ENCODE results near the gene TOB2. TPM values are rescaled to one million over a fixed set of nuclear protein-coding genes. Genes with fewer than 3 reads are reported as not detected.
"Not testable (repeated sequence)": the region's sequence is repeated elsewhere in the genome, so short reads cannot be mapped to it uniquely, and the experiment has no call there.

The TOB2 gene
- total and polyA plus RNA-seq, 2 experiments from 2014 or later: 29.6 to 35.7 TPM

DNA sequence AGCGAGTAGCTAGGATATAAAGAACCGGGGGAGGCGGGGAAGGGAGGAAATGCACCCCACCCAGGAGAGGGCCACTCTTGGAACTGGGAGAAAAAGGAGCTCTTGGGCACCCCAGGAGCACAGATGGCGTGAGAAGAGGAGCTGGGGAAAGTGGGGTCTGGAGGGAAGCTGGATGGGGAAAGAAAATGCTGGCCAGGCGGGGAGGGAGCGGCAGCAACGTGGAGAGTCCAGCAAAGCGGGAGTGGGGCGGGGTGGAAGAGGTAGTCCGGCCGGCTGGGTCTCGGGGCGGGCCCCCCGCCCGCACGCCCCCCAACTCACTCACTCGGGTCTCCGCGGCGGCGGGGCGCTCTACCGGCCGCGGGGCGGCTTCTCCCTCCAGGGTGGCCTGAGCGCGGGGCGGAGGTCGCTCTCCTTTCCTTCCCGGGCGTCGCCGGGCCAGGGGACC, 522 bp downstream of the TOB2 start:
- in situ Hi-C loops (cut with MboI): no loop called here
- H3K27me3 ChIP-seq (replicated peaks; ENCODE audit: insufficient read depth): no peaks in the 10 kb centered on the region
- peak overlapping the region; percentile 77 for H2AFZ ChIP-seq
- H3F3A ChIP-seq (ENCODE audit: insufficient read depth): peaks cover 47% of the 10 kb centered on the region
- H3K4me1 ChIP-seq (ENCODE audit: insufficient read depth): peaks cover 20% of the 10 kb centered on the region
- H3K4me2 ChIP-seq (ENCODE audit: unreplicated experiment): peak overlapping the region; percentile 98
- DNase-seq: peak; percentile 54
- peak overlapping the region; percentile 98 for H3K9ac ChIP-seq
- peaks cover 55% of the 10 kb centered on the region for H3K79me2 ChIP-seq (ENCODE audit: insufficient read depth)
- WGBS, 2 experiments (ENCODE audit: low coverage in 1 of 2, low lambda C conversion rate in 2 of 2, missing lambda C conversion rate in 2 of 2): 1 to 2% methylated on average over 21 to 33 of the region's 34 CpGs
- H3K9me2 ChIP-seq (ENCODE audit: insufficient read depth): no peaks in the 10 kb centered on the region
- peak overlapping the region; percentile 86 for H3K4me3 ChIP-seq
- H3K27ac ChIP-seq: peak overlapping the region; percentile 93
- H3K9me3 ChIP-seq (ENCODE audit: low read depth): no peaks in the 10 kb centered on the region
- peaks cover 11% of the 10 kb centered on the region; the same call in 1 of the 2 replicates for H3K36me3 ChIP-seq (ENCODE audit: low read depth)
- peaks cover 17% of the 10 kb centered on the region; the same call in 1 of the 2 replicates for H4K20me1 ChIP-seq (ENCODE audit: insufficient read depth)
- TF ChIP-seq EZH2 (IDR thresholded peaks at IDR 0.05; ENCODE audit: insufficient read depth, poor library complexity, severe bottlenecking) (no peak), EZH2phosphoT487 (IDR thresholded peaks at IDR 0.05; ENCODE audit: insufficient read depth, low read depth) (no peak)

DNA sequence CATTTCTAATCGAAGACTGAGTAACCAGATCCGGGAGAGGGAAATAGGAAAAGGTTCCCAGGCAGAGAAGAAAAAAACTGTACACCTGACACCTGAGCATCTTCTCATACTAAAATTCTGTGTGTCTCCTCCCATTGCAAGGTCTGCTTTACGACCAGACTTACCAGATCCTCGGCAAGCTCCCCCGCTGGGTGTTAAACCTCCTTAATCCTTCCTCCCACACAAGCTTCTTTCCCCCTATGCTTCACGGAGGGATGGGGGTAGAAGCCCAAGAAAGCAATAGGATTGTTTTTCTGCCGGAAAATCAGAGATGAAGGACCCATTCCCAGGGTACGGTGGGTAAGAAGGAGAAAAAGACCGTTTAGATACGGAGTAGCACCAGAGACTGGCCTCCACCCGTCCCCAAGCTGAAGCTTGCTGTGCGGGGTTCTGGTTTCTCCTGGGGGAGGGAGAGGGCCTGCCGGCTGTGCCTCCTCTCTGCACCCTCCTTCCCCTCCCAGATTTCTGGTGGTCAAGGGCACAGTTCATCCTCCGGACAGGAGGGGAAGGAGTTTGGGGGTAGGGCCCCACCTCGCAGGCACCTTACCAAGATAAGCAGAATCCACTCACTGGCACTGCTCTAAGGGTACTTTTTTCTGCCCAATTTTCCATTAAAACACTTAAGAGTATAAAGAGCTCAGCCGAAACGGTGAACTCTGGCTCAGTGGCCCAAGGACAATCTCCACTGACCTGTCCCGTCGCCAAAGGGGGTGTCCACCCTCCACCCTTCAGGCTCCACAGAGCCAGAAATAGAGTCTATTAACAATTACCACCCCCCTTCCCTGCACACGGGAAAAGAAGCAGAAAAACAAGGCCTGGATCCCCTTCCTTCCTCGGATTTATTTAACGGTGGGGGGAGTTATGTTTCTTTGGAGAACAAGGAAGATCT, 1.2 kb downstream of the TOB2 start:
- Histone ChIP-seq H3K4me3 (peak overlapping the region; percentile 86), H3K9ac (peak overlapping the region; percentile 98), H3K79me2 (ENCODE audit: insufficient read depth) (peaks cover 62% of the 10 kb centered on the region), H3K4me1 (ENCODE audit: insufficient read depth) (peaks cover 20% of the 10 kb centered on the region), H3K4me2 (ENCODE audit: unreplicated experiment) (peak overlapping the region; percentile 98), H4K20me1 (ENCODE audit: insufficient read depth) (peaks cover 19% of the 10 kb centered on the region), H3K9me2 (ENCODE audit: insufficient read depth) (no peaks in the 10 kb centered on the region), H3K27ac (peak overlapping the region; percentile 93), H3K9me3 (ENCODE audit: low read depth) (no peaks in the 10 kb centered on the region), H3K36me3 (ENCODE audit: low read depth) (peaks cover 11% of the 10 kb centered on the region; the same call in 1 of the 2 replicates), H3K27me3 (replicated peaks; ENCODE audit: insufficient read depth) (no peaks in the 10 kb centered on the region), H2AFZ (peak overlapping the region; percentile 79), H3F3A (ENCODE audit: insufficient read depth) (peaks cover 53% of the 10 kb centered on the region)
- WGBS, 2 experiments (ENCODE audit: low coverage in 1 of 2, low lambda C conversion rate in 2 of 2, missing lambda C conversion rate in 2 of 2): 0 to 2% methylated on average over 22 of the region's 22 CpGs
- peak; percentile 57 for DNase-seq
- in situ Hi-C loops (cut with MboI): no loop called here
- no peak for TF ChIP-seq EZH2phosphoT487 (IDR thresholded peaks at IDR 0.05; ENCODE audit: insufficient read depth, low read depth)
- TF ChIP-seq EZH2 (IDR thresholded peaks at IDR 0.05; ENCODE audit: insufficient read depth, poor library complexity, severe bottlenecking): no peak

DNA sequence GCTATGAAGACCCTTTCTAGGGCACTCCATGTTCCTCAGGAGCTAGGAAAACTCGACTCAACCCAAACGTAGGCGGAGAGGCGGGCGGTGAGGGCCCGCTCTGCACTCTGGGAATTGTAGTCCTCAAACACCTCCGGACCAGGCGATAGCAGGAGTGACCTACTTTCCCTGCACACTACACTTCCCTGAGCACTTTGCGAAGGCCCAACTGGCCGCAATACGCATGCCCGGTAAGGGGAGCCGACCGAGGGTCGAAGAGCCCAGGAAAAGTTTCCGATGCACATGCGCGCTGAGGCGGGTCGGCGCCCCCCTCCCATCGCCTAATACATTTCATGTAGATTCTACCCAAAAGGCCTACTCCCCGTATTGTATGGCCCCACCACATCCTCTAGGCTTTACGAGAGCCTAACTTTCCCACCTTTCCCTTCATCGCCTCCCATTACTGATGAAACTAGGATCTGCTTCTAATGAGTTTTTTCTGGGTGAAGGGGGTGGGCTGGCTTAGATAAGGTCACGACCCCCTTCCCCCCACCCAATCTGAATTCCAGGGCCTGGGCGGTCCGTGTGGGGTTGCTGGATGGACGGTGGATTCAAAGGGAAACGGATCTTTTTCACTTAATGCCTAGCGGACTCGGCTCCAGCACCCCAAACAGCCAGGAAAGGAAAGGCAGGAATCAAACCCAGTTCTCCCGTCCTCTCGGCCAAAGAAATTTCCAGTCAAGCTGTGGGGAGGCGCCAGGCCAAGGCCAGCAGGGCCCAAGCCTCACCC, 2.1 kb downstream of the TOB2 start:
- WGBS, 2 experiments (ENCODE audit: low coverage in 1 of 2, low lambda C conversion rate in 2 of 2, missing lambda C conversion rate in 2 of 2): 1% methylated on average over 35 of the region's 35 CpGs
- Histone ChIP-seq H3K27me3 (replicated peaks; ENCODE audit: insufficient read depth) (no peaks in the 10 kb centered on the region), H3K4me1 (ENCODE audit: insufficient read depth) (peaks cover 20% of the 10 kb centered on the region), H3K79me2 (ENCODE audit: insufficient read depth) (peaks cover 71% of the 10 kb centered on the region), H3F3A (ENCODE audit: insufficient read depth) (peaks cover 53% of the 10 kb centered on the region), H3K4me2 (ENCODE audit: unreplicated experiment) (peak overlapping the region; percentile 98), H3K4me3 (peak overlapping the region; percentile 86), H2AFZ (peak overlapping the region; percentile 79), H3K36me3 (ENCODE audit: low read depth) (peaks cover 11% of the 10 kb centered on the region; the same call in 1 of the 2 replicates), H3K27ac (peak overlapping the region; percentile 93), H4K20me1 (ENCODE audit: insufficient read depth) (peaks cover 21% of the 10 kb centered on the region), H3K9me2 (ENCODE audit: insufficient read depth) (no peaks in the 10 kb centered on the region), H3K9me3 (ENCODE audit: low read depth) (no peaks in the 10 kb centered on the region), H3K9ac (peak overlapping the region; percentile 98)
- peak; percentile 96 for DNase-seq
- in situ Hi-C loops (cut with MboI): no loop called here
- TF ChIP-seq EZH2phosphoT487 (IDR thresholded peaks at IDR 0.05; ENCODE audit: insufficient read depth, low read depth) (no peak), EZH2 (IDR thresholded peaks at IDR 0.05; ENCODE audit: insufficient read depth, poor library complexity, severe bottlenecking) (no peak)

DNA sequence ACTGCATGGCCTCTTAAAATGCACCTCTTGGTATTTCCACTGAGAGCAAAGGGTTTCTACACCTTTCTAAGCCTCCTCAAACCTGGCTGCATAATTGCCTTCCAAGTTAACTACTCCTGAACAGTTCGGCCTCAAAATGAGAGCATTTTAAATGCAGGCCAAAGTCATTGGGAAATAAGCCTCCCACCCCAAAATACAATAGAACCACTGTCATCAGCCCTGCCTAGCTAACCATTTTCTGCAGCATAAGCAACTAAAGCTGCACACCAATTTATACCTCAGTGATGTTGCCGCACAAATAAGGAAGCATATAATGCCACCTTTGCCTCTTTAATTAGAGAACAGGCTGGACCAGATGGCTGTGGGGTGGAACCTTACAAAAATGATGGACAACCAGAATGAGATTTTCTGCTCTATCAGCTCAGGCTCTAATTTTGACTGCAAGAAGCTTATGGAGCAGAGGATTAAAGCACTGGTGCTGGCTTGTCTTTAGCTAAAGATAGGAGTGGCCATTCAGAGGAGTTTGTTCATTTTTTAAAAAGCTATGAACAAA, 4.3 kb downstream of the TOB2 start:
- no peak overlapping the region for H3K4me3 ChIP-seq
- H3K27ac ChIP-seq: no peak overlapping the region
- peak overlapping the region; percentile 4 for H3K4me2 ChIP-seq (ENCODE audit: unreplicated experiment)
- H3K79me2 ChIP-seq (ENCODE audit: insufficient read depth): peaks cover 93% of the 10 kb centered on the region
- peaks cover 21% of the 10 kb centered on the region for H4K20me1 ChIP-seq (ENCODE audit: insufficient read depth)
- H2AFZ ChIP-seq: no peak overlapping the region
- 60 to 68% methylated on average over 2 of the region's 2 CpGs for WGBS, 2 experiments (ENCODE audit: low coverage in 1 of 2, low lambda C conversion rate in 2 of 2, missing lambda C conversion rate in 2 of 2)
- H3K27me3 ChIP-seq (replicated peaks; ENCODE audit: insufficient read depth): no peaks in the 10 kb centered on the region
- peaks cover 48% of the 10 kb centered on the region for H3F3A ChIP-seq (ENCODE audit: insufficient read depth)
- H3K4me1 ChIP-seq (ENCODE audit: insufficient read depth): peaks cover 16% of the 10 kb centered on the region
- in situ Hi-C loops (cut with MboI): no loop called here
- DNase-seq: peak; percentile 26
- 0 out of 2 replicates have a peak overlapping the region, but pooled peaks have one; percentile 3 for H3K9ac ChIP-seq
- no peak for TF ChIP-seq EZH2 (IDR thresholded peaks at IDR 0.05; ENCODE audit: insufficient read depth, poor library complexity, severe bottlenecking)
- TF ChIP-seq EZH2phosphoT487 (IDR thresholded peaks at IDR 0.05; ENCODE audit: insufficient read depth, low read depth): no peak
- no peaks in the 10 kb centered on the region for H3K9me3 ChIP-seq (ENCODE audit: low read depth)
- H3K36me3 ChIP-seq (ENCODE audit: low read depth): peaks cover 11% of the 10 kb centered on the region; the same call in 1 of the 2 replicates
- no peaks in the 10 kb centered on the region for H3K9me2 ChIP-seq (ENCODE audit: insufficient read depth)

DNA sequence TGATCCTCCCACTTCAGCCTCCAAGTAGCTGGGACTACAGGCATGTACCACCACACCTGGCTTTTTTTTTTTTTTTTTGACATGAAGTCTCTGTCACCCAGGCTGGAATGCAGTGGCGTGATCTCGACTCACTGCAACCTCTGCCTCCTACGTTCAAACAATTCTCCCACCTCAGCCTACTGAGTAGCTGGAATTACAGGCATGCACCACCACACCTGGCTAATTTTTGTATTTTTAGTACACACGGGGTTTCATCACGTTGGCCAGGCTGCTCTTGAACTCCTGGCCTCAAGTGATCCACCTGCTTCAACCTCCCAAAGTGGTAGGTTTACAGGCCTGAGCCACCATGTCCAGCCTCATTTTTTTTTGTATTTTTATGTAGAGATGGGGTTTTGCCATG, 6.1 kb downstream of the TOB2 start:
- in situ Hi-C loops (cut with MboI): not testable (repeated sequence)

More for the DNA sequence above, 6.1 kb downstream of the TOB2 start:
- not testable (repeated sequence) for H3K27ac ChIP-seq; H3K4me2 ChIP-seq (ENCODE audit: unreplicated experiment); H3K9me2 ChIP-seq (ENCODE audit: insufficient read depth); H2AFZ ChIP-seq; H3K9me3 ChIP-seq (ENCODE audit: low read depth); H3K27me3 ChIP-seq (replicated peaks; ENCODE audit: insufficient read depth); H3K9ac ChIP-seq; DNase-seq; H3K4me3 ChIP-seq
- peaks cover 16% of the 10 kb centered on the region for H3K4me1 ChIP-seq (ENCODE audit: insufficient read depth)
- peaks cover 21% of the 10 kb centered on the region for H4K20me1 ChIP-seq (ENCODE audit: insufficient read depth)
- peaks cover 100% of the 10 kb centered on the region for H3K79me2 ChIP-seq (ENCODE audit: insufficient read depth)
- 87 to 96% methylated on average over 5 of the region's 5 CpGs for WGBS, 2 experiments (ENCODE audit: low coverage in 1 of 2, low lambda C conversion rate in 2 of 2, missing lambda C conversion rate in 2 of 2)
- H3K36me3 ChIP-seq (ENCODE audit: low read depth): peaks cover 22% of the 10 kb centered on the region
- peaks cover 48% of the 10 kb centered on the region for H3F3A ChIP-seq (ENCODE audit: insufficient read depth)

All from GM23248 (cell line).